OCI-LY1 (cell line): ENCODE measurements around the gene ARHGAP18.

Experiments
- EZH2 ChIP-seq: fragments of 200-600 bp; sonication (generic), shearing (Covaris generic); IDR thresholded peaks from 2 replicates; pipeline ENCODE4 v1.8.0; 2017; ENCODE audit warnings: borderline replicate concordance, mixed run types, mild to moderate bottlenecking, antibody characterized with exemption, low read length, moderate library complexity, mixed read lengths
- TF ChIP-seq, protein P1 (sequence below): fragments of 200-600 bp; sonication (generic), shearing (Covaris generic); IDR thresholded peaks from 2 replicates; pipeline ENCODE4 v1.5.1; 2017; ENCODE audit warnings: mild to moderate bottlenecking, antibody characterized with exemption, low read length, moderate library complexity, mixed read lengths

DNA sequence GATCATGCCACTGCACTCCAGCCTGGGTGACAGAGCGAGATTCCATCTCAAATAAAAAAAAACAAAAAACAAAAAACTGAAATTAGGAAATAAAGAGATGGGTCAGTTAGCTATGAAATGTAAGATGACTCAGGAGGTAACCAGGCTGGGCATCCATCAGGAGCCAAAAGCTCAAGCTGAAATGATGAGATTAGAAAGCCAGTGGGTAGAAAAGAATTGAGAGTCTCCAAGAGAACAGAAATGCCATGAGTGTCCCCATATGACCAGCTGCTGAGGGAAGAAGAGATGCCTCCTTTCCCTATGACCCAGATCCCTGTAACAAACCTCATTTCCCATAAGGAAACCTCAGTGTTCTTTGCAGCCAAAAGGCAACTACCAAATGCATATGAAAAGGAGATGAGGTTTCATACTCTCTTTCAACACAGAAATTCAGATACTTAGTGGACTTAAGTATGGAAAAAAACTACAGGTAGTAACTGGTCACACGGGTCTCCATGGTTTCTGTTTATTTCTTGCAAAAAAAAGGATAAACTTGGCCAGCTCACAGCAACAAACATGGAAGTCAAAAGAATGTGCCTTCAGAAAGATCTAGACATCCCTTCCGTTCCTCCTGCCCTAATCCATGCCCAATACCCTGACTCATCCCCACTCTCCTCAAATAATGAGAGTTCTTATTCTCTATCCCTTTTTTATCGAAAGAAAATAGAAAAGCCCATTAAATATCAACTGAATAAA, 8.1 kb downstream of the ARHGAP18 start:
- TF ChIP-seq, protein P1, sequence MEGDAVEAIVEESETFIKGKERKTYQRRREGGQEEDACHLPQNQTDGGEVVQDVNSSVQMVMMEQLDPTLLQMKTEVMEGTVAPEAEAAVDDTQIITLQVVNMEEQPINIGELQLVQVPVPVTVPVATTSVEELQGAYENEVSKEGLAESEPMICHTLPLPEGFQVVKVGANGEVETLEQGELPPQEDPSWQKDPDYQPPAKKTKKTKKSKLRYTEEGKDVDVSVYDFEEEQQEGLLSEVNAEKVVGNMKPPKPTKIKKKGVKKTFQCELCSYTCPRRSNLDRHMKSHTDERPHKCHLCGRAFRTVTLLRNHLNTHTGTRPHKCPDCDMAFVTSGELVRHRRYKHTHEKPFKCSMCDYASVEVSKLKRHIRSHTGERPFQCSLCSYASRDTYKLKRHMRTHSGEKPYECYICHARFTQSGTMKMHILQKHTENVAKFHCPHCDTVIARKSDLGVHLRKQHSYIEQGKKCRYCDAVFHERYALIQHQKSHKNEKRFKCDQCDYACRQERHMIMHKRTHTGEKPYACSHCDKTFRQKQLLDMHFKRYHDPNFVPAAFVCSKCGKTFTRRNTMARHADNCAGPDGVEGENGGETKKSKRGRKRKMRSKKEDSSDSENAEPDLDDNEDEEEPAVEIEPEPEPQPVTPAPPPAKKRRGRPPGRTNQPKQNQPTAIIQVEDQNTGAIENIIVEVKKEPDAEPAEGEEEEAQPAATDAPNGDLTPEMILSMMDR: no peak
- TF ChIP-seq EZH2: no peak
